Endothelial cell of umbilical vein (primary cell): ENCODE measurements around the gene CCDC157. TPM values are rescaled to one million over a fixed set of nuclear protein-coding genes. Genes with fewer than 3 reads are reported as not detected.

ENCODE experiments used
- BruUV-seq: library from RNA; stranded (reverse); fragments of 400-500 nt; replicated peaks from 2 replicates; lab custom pipeline; 2021; lab: Mats Ljungman, UMichigan
- CTCF ChIA-PET: fragments of 300-600, 350-600 bp; sonication (Branson Sonifier 250); formaldehyde crosslinking; loops from one replicate; lab custom pipeline; 2021; ENCODE audit warnings: antibody characterized with exemption, inconsistent platforms; lab: Charles Lee
- POLR2A ChIA-PET: fragments of 300-600, 350-600 bp; sonication (Branson Sonifier 250); formaldehyde crosslinking; loops from one replicate; lab custom pipeline; 2021; ENCODE audit warnings: antibody characterized with exemption, inconsistent platforms; lab: Charles Lee
- DNase-seq: peaks from one replicate; pipeline ENCODE4 v3.0.0-alpha.2; 2011; ENCODE audit warnings: low read depth, low spot score
- FAIRE-seq: peaks from 2 replicates; lab custom pipeline; 2011; peaks lifted over from hg19 to GRCh38; lab: Jason Lieb, UNC
- H2AFZ ChIP-seq: 2 replicates; pipeline ENCODE4 v1.6.0; 2012; ENCODE audit warnings: low read depth, low read length, control low read depth, inconsistent platforms
- H3K27ac ChIP-seq: 2 replicates; pipeline ENCODE4 v1.5.1; 2011; ENCODE audit warnings: low read depth, mild to moderate bottlenecking, control low read depth, low read length, moderate library complexity; ENCODE audit not compliant: insufficient read depth
- H3K27me3 ChIP-seq, 2 experiments: 2 replicates each; pipeline versions ENCODE4 v1.6.0 to v1.6.1; 2011; ENCODE audit warnings: low read length in 2 of 2, mixed read lengths in 1 of 2; ENCODE audit not compliant: control insufficient read depth in 2 of 2, insufficient read depth in 2 of 2
- H3K36me3 ChIP-seq, 2 experiments: 2 replicates in 1 of 2; 3 replicates in 1 of 2; pipeline ENCODE4 v1.5.1; 2011; ENCODE audit warnings: low read length in 2 of 2, mild to moderate bottlenecking in 1 of 2, moderate library complexity in 1 of 2; ENCODE audit not compliant: control insufficient read depth in 2 of 2, insufficient read depth in 2 of 2; ENCODE audit errors: extremely low read depth in 1 of 2
- H3K4me1 ChIP-seq: 3 replicates; pipeline ENCODE4 v1.5.1; 2011; ENCODE audit warnings: mild to moderate bottlenecking, low read length; ENCODE audit not compliant: control insufficient read depth, insufficient read depth; ENCODE audit errors: extremely low read depth
- H3K4me2 ChIP-seq: 2 replicates; pipeline ENCODE4 v1.6.1; 2011; ENCODE audit warnings: low read length, control low read depth, mixed read lengths; ENCODE audit not compliant: insufficient read depth
- H3K4me3 ChIP-seq, 3 experiments: fragments of 200-600 bp in 1 of 3; sonication (generic), shearing (Covaris generic) in 1 of 3; replicated peaks in 1 of 3; 2 replicates each; pipeline ENCODE4 v1.5.1; 2011 to 2016; ENCODE audit warnings: control low read depth in 3 of 3, low read length in 3 of 3, mild to moderate bottlenecking in 2 of 3, inconsistent platforms in 1 of 3, low read depth in 1 of 3, moderate library complexity in 1 of 3; ENCODE audit not compliant: insufficient read depth in 1 of 3
- H3K79me2 ChIP-seq: 2 replicates; pipeline ENCODE4 v1.6.0; 2012; ENCODE audit warnings: low read length, inconsistent platforms; ENCODE audit not compliant: control insufficient read depth, insufficient read depth
- H3K9ac ChIP-seq: replicated peaks from 2 replicates; pipeline ENCODE3; 2011; ENCODE audit warnings: low read length, control low read depth; ENCODE audit not compliant: insufficient read depth; ENCODE audit errors: extremely low read depth
- H3K9me1 ChIP-seq: replicated peaks from 3 replicates; pipeline ENCODE4 v1.6.0; 2011; ENCODE audit warnings: mild to moderate bottlenecking, low read length; ENCODE audit not compliant: control insufficient read depth, insufficient read depth; ENCODE audit errors: extremely low read depth
- H3K9me3 ChIP-seq: replicated peaks from 2 replicates; pipeline ENCODE4 v1.5.1; 2012; ENCODE audit warnings: low read length, inconsistent platforms; ENCODE audit not compliant: control insufficient read depth, insufficient read depth
- H4K20me1 ChIP-seq: replicated peaks from 2 replicates; pipeline ENCODE3; 2011; ENCODE audit warnings: mild to moderate bottlenecking, low read length; ENCODE audit not compliant: control insufficient read depth, insufficient read depth; ENCODE audit errors: extremely low read depth
- EZH2 ChIP-seq: IDR thresholded peaks from 2 replicates; pipeline ENCODE4 v1.6.1; 2012; ENCODE audit warnings: borderline replicate concordance, low read depth, mild to moderate bottlenecking, moderate library complexity, low read length, inconsistent platforms; ENCODE audit not compliant: severe bottlenecking
- FOS ChIP-seq: IDR thresholded peaks from 2 replicates; pipeline ENCODE4 v1.6.1; 2011; ENCODE audit warnings: mild to moderate bottlenecking, low read length, moderate library complexity, borderline replicate concordance; ENCODE audit not compliant: insufficient read depth
- GATA2 ChIP-seq: IDR thresholded peaks from 2 replicates; pipeline ENCODE4 v1.7.0; 2011; ENCODE audit warnings: low read depth, mild to moderate bottlenecking, moderate library complexity, mixed read lengths, low read length; ENCODE audit not compliant: insufficient read length, insufficient read depth
- JUN ChIP-seq: IDR thresholded peaks from 2 replicates; pipeline ENCODE4 v1.6.1; 2011; ENCODE audit warnings: borderline replicate concordance, low read depth; ENCODE audit not compliant: insufficient read length, insufficient read depth
- MYC ChIP-seq: IDR thresholded peaks from one replicate; pipeline ENCODE4 v1.6.1; 2011; ENCODE audit warnings: mild to moderate bottlenecking, low read depth, low read length
- POLR2A ChIP-seq: IDR thresholded peaks from 2 replicates; pipeline ENCODE4 v1.6.1; 2012; ENCODE audit warnings: low read depth, mild to moderate bottlenecking, control low read depth, low read length
- POLR2AphosphoS5 ChIP-seq: IDR thresholded peaks from 2 replicates; pipeline ENCODE4 v1.6.1; 2012; ENCODE audit warnings: low read depth, mild to moderate bottlenecking, control low read depth, low read length, moderate library complexity; ENCODE audit not compliant: insufficient read depth
- dilution Hi-C: fragments of 300-500 bp; cut with MboI; formaldehyde crosslinking; loops from one replicate; pipeline ENCODE4 v1.15.0; 2019; ENCODE audit warnings: low sequenced_read_pairs; ENCODE audit not compliant: extremely low pct_ligation_motif_present
- intact Hi-C: fragments of 100-400 bp; cut with micrococcal nuclease; formaldehyde crosslinking; loops from one replicate; pipeline ENCODE4 v1.10.0; 2022
- polyA plus RNA-seq, 4 experiments: library from polyadenylated mRNA; depleted of rRNA in 3 of 4; stranded (reverse) in 3 of 4; unstranded in 1 of 4; fragments of >200 nt; gene quantifications; 2 replicates each; pipeline versions ENCODE4 v1.2.1 to v1.2.3, GENCODE V29; 2011 to 2012; ENCODE audit warnings: missing spikeins in 1 of 4
- total RNA-seq: library from RNA; stranded (reverse); gene quantifications from 2 replicates; pipeline ENCODE4 v1.2.3, GENCODE V29; 2021
- TF ChIP-seq, protein P1 (sequence below), 2 donors: IDR thresholded peaks; 1 replicate in 1 of 2; 2 replicates in 1 of 2; pipeline ENCODE4 v1.5.1; 2011; ENCODE audit warnings: low read length in 2 of 2, mild to moderate bottlenecking in 2 of 2, moderate library complexity in 2 of 2, control low read depth in 1 of 2, inconsistent platforms in 1 of 2, low read depth in 1 of 2; ENCODE audit not compliant: insufficient read depth in 1 of 2; ENCODE audit errors: extremely low read depth in 1 of 2
- TF ChIP-seq, protein P2 (sequence below): IDR thresholded peaks from 2 replicates; pipeline ENCODE4 v1.6.1; 2011; ENCODE audit not compliant: insufficient read depth, insufficient read length

CCDC157 gene
- total and polyA plus RNA-seq, 2 donors (not counting 3 experiments of a cell fraction or from before 2014, with no cell fraction given), result 2.1 to 3.1 TPM

DNA sequence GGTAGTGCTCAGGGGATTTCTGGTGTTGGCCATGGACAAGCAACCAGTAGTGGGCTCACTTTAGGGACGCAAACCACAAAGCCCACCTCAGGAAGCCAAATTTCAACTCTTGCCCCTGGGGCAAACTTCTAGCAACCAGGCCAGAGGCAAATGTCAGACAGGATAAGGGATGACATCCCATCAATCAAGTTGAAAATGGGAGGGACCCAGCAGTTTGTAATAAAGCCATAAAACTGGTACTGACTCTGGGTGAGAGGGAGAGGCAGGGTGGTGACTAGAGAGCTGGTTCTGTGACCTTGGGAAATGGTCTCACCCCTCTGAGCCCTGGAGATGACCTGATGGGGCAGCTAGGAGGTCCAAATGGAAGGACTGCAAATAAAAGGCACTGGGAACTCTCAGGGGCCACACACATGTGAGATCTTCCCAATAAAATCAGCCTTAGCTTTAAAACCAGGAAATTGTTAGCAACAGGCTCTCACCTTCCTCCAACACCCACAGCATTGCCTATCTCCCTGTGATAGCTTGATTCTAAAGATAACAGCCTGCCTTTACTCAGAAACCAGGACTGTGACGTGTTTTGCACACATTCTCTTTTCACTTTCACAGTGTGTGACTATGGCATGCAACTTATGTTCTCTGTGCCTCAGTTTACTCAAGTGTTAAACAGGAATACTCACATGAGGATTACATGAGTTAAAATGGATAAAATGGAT is 23.7 kb upstream of the CCDC157 start:
- Histone ChIP-seq H3K9me3 (no peaks in the 10 kb centered on the region), H3K4me1 (no peaks in the 10 kb centered on the region), H3K4me2 (no peak overlapping the region), H3K27me3 (no peaks in the 10 kb centered on the region), H3K4me3 (no peak overlapping the region), H2AFZ (no peak overlapping the region), H3K79me2 (no peaks in the 10 kb centered on the region), H3K9me1 (no peaks in the 10 kb centered on the region), H3K36me3 (peaks cover 29 to 53% of the 10 kb centered on the region in 2 experiments), H3K27ac (no peak overlapping the region), H4K20me1 (no peaks in the 10 kb centered on the region), H3K9ac (no peak overlapping the region)
- FAIRE-seq (no peak), DNase-seq (no peak)
- dilution Hi-C loops, result no loop called here
- ChIA-PET POLR2A (interaction anchor here (0.6 kb wide), 1 partner anchor 41 kb away, joined by 3 read pairs; no protein-coding TSS in a partner anchor), CTCF (interaction anchor here (1.2 to 14.7 kb wide), 2 partner anchors 45 to 54 kb away, joined by 4 to 164 read pairs; partner anchors contain the start of genes CASTOR1 and RNF215)
- intact Hi-C loops, result no loop called here
- no peak for TF ChIP-seq FOS
- TF ChIP-seq GATA2, result no peak
- no peak for TF ChIP-seq EZH2
- TF ChIP-seq POLR2AphosphoS5, result no peak
- TF ChIP-seq POLR2A, result no peak
- TF ChIP-seq MYC, result no peak
- TF ChIP-seq, protein P1, sequence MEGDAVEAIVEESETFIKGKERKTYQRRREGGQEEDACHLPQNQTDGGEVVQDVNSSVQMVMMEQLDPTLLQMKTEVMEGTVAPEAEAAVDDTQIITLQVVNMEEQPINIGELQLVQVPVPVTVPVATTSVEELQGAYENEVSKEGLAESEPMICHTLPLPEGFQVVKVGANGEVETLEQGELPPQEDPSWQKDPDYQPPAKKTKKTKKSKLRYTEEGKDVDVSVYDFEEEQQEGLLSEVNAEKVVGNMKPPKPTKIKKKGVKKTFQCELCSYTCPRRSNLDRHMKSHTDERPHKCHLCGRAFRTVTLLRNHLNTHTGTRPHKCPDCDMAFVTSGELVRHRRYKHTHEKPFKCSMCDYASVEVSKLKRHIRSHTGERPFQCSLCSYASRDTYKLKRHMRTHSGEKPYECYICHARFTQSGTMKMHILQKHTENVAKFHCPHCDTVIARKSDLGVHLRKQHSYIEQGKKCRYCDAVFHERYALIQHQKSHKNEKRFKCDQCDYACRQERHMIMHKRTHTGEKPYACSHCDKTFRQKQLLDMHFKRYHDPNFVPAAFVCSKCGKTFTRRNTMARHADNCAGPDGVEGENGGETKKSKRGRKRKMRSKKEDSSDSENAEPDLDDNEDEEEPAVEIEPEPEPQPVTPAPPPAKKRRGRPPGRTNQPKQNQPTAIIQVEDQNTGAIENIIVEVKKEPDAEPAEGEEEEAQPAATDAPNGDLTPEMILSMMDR (IDR thresholded peaks at IDR 0.05; ENCODE audit: extremely low read depth in 1 of 2, insufficient read depth in 1 of 2, low read depth in 1 of 2, low read length in 2 of 2), result no peak
- TF ChIP-seq, protein P2, sequence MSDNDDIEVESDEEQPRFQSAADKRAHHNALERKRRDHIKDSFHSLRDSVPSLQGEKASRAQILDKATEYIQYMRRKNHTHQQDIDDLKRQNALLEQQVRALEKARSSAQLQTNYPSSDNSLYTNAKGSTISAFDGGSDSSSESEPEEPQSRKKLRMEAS, result no peak
- no peak for TF ChIP-seq JUN
- no TSS peak for BruUV-seq
